ENCODE results near the gene COBLL1.

The COBLL1 gene

DNA sequence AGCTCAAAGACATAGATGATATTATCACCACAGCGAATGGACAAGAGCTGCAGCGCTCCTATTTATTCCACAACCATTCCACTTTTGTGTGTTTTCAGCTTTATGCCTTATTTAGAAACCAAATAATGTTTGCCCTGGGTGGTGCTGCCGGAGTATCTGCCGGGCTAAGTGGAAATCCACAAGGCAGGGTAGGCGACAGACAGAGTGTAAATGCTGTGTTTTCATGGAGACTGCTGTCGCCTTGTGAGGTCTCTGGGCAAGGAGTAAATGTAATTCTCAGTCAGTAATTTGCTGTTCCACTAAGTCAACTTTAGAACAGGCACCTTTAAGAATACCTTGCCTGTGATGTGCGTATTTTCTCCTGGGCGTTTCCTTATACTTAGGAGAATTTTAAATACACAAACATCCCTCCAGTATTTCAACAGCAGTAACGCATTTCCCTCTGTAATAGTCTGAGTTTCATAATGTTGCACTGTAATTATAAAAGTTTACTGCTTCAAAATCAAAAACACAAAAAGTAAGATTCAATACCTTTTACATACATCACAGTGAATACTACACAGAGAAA is 60.9 kb downstream of the COBLL1 start:
- no peak for DNase-seq

DNA sequence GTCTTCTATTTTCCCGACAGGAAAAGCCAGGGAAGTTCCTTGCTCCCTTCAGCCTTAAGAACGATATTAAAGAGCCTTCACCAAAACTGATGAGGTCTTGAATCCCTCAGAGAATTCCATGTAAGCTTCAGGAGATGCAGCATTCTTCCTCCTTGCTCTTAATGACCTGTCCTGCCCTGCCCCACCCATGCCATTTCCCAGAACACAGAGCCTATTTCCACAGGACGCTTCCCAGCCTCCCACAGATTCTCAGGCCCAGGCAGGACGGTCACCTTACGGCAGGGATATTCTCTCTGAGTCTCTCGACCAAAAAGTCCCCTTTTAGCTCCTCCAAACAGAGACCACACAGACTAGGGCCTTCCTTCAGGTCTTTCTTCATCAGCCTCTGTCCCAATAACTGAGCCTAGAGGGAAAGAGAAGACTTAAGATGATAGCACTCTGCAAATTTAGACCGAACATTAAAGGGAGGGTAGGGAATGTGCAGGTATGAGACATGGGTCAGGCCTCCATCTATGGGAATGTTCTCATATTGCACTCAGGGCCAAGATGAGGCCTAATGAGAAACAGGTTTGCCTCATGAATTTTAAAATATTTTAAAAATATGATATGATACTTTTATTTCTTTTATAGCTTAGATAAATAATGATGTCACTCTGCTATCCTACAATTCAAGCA is 62.1 kb downstream of the COBLL1 start:
- no peak for DNase-seq

DNA sequence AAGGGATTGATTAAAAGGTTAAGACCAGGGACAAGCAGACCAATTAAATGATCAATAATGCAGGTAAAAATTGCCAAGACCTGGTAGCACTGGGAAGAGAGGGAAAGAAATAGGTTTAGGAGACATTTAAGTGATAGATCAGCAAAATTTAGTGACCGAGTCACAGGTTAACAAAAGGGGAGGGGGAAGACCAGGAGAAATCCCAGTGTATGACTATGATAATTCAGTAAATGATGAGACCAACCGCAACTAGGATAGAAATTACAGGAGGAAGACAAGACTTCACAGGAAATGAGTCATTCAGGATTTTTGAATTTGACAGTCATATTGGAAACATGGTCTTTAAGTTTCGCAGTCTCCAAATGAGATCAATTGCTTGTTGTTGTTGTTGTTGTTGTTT is 62.9 kb downstream of the COBLL1 start:
- DNase-seq: no peak

- DNase-seq: no peak
Observed at GRCh38 chr2:164777847-164778461, 63.7 kb downstream of the COBLL1 start.

- no peak for DNase-seq
Observed at GRCh38 chr2:164773635-164774034, 68.0 kb downstream of the COBLL1 start.

DNA sequence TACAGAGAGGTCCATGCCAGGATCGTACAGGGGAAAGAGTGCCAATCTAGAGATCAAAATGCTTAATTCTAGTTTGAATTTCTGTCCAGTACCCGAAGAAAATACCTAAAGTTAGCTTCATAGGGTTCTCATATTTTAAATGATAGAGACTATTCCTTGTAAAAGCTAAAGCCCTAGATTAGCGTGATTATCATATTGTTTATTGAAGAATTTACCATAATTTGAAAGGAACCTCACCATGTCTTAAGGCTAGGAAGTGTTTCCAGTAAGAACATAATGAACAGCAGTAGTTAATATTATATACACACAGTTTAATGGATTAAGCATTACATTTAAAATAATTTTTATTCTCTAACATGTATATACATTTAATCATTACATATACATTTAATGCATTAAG is 68.5 kb downstream of the COBLL1 start:
- no peak for DNase-seq

GRCh38 chr2:164771897-164772296 is 69.7 kb downstream of the COBLL1 start:
- no peak for DNase-seq

GRCh38 chr2:164770421-164770916 is 71.2 kb downstream of the COBLL1 start:
- no peak for DNase-seq

- no peak for DNase-seq
Observed at GRCh38 chr2:164766954-164767320, 74.7 kb downstream of the COBLL1 start.

GRCh38 chr2:164766216-164766953 is 75.2 kb downstream of the COBLL1 start:
- DNase-seq: no peak

DNA sequence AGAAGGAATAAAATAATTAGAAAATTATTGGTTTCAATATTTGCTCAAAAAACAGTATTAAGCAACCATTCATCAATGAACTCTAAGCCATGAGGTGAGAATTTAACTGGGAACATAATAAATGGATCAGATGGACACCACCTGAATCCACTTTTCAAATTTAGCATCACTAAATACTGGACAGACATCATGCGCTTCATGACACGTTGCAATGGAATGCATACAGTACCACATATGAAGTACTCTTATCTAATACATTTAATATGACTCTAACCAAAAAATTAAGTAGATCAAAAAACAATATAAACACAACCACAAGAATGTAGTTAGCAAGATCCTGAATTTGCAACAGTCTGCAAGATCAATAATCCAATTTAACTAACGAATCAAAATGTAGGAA is 76.6 kb downstream of the COBLL1 start:
- no peak for DNase-seq

GRCh38 chr2:164764474-164764873 is 77.1 kb downstream of the COBLL1 start:
- no peak for DNase-seq

GRCh38 chr2:164763431-164763830 is 78.2 kb downstream of the COBLL1 start:
- no peak for DNase-seq

DNA sequence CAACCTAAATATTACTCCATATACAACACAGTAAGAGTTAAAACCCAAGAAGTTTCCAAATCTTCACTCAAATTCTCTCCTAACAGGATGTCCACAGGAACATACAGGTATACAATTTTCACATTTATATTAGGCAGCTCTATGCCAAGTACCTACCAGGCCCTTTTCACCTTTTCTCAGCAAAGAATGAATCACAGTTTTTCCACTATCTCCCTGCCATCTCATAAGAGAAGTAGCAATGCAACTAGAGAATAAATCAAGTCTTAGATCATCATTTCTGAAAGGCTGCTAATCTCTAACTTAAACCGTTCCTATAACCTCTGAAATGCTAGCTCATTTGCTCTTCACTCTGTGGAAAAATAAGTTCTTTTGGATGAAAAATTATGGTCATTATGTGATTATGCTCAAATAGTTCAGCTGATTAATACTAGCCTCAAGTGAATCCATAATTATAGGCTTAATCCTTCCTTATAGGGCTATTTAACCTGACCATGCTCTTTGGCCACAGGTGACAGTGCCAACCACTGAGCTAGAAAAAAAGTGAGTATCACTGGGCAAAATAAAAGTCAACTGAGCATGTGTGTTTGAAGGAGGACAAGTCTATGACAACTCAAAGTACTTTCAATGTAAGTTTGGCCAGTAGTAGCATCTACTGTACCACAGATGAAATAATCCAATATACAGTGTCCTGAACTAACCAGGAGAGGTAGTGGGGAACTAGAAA is 79.7 kb downstream of the COBLL1 start:
- DNase-seq: no peak

- DNase-seq: peak; percentile 63
Observed at GRCh38 chr2:164761201-164761600, 80.4 kb downstream of the COBLL1 start.

GRCh38 chr2:164760179-164760578 is 81.4 kb downstream of the COBLL1 start:
- DNase-seq: no peak

DNA sequence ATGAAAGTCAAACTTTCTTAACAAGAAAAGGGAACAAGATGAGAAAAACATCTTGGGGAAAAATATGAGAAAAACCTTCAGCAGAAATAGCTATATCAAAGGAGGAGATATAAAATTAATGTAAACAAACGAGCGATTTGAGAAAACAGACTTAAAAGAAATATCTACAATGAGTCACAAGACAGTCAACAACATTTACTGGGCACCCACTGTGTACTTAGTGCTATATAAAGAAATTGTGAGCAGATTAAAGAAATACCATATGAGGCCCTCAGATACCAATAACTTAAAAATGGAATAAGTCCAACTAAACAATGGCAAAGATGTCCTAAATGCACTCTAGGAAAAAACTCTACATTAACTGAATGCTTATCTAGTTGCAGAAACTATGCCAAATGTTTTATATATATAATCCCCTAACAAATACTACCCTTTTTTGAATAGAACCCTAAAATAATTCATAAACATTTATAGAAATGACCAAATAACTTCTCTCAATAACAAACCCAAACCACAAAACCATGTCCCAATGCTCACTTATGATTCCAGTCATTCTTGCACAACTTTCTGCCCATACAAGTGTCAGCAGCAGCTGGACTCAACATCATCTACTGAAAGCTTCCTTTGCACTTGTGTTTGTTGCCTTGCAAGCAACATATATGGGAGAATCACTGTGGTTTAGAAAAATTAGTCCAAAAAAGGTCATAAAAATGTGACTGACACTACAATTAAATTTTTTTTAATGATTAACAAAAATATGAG is 83.5 kb downstream of the COBLL1 start:
- DNase-seq: no peak

DNA sequence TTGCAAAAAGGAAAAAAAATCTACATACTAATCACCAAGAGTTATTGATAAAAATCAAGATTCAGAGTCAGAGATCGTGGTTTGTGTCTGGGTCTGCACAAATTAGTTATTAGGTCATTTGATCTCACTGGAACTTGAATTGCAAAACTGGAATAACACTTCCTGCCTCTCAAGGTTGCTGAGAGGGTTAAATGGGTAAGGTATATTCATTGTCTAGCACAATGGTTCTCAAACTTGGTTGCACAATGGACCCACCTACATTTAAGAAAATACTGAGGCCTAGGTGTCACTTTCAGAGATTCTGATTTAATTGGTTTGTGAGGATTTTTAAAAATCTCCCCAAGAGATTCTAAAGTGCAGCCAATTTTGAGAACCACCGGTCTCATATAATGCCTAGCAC is 84.8 kb downstream of the COBLL1 start:
- DNase-seq: no peak

GRCh38 chr2:164755952-164756351 is 85.7 kb downstream of the COBLL1 start:
- DNase-seq: no peak

- DNase-seq: peak; percentile 8
Observed at GRCh38 chr2:164754157-164755093, 87.2 kb downstream of the COBLL1 start.

DNA sequence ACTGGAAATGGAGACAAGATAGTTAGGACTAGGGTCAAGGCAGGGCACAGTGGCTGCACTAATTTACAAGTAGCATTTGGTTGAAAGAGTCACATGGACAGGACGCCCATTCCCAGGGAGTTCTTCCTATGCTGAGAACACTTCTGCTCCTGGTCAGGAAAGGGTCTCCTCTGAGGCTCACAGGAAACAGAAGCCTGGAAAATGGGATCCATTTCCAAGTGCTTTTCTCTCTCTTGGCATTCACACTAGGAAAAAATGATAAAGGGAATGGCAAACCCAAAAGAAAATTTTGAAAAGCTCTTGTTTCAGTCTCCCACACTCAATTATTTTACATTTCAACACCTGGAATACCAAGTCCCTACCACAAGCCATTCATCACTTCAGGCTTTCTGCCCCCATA is 88.7 kb downstream of the COBLL1 start:
- DNase-seq: no peak
